GM23338 (cell line): ENCODE data around the gene KIAA0513. TPM values are rescaled to one million over a fixed set of nuclear protein-coding genes. Genes with fewer than 3 reads are reported as not detected.

Experiments used
- ATAC-seq: fragments of 200-7000 bp; cut with Tn5 transposase; 3 replicates; pipeline ENCODE4 v1.9.1; 2020
- DNase-seq: peaks from one replicate; pipeline ENCODE4 v3.0.0-alpha.2; 2015; ENCODE audit warnings: low spot score
- H2AFZ ChIP-seq: fragments of 200-600 bp; sonication (generic); 2 replicates; pipeline ENCODE4 v1.8.0; 2016; ENCODE audit warnings: antibody characterized with exemption, mild to moderate bottlenecking, moderate library complexity
- H3F3A ChIP-seq: fragments of 200-600 bp; sonication (generic); replicated peaks from 2 replicates; pipeline ENCODE4 v1.8.0; 2017; ENCODE audit warnings: antibody characterized with exemption, mixed run types, low read depth
- H3K27ac ChIP-seq: fragments of 200-600 bp; sonication (generic); 2 replicates; pipeline ENCODE4 v1.6.1; 2016; ENCODE audit warnings: low read depth
- H3K27me3 ChIP-seq: fragments of 200-600 bp; sonication (generic); 2 replicates; pipeline ENCODE4 v1.8.0; 2016; ENCODE audit warnings: mild to moderate bottlenecking, mixed run types, moderate library complexity; ENCODE audit not compliant: insufficient read depth
- H3K36me3 ChIP-seq: fragments of 200-600 bp; sonication (generic); 2 replicates; pipeline ENCODE4 v1.8.0; 2016; ENCODE audit warnings: mild to moderate bottlenecking; ENCODE audit not compliant: insufficient read depth
- H3K4me1 ChIP-seq: fragments of 200-600 bp; sonication (generic); 2 replicates; pipeline ENCODE4 v1.8.0; 2016; ENCODE audit warnings: mild to moderate bottlenecking, moderate library complexity; ENCODE audit not compliant: insufficient read depth
- H3K4me2 ChIP-seq: fragments of 200-600 bp; sonication (generic); 2 replicates; pipeline ENCODE4 v1.7.1; 2017; ENCODE audit warnings: mixed run types
- H3K4me3 ChIP-seq: fragments of 200-600 bp; sonication (generic); 2 replicates; pipeline ENCODE4 v1.6.1; 2016; ENCODE audit warnings: mixed run types
- H3K79me2 ChIP-seq: fragments of 200-600 bp; sonication (generic); replicated peaks from 2 replicates; pipeline ENCODE4 v1.8.0; 2017; ENCODE audit warnings: mild to moderate bottlenecking; ENCODE audit not compliant: insufficient read depth
- H3K9me2 ChIP-seq: fragments of 200-600 bp; sonication (generic); 2 replicates; pipeline ENCODE4 v1.8.0; 2017; ENCODE audit not compliant: insufficient read depth
- H4K20me1 ChIP-seq: fragments of 200-600 bp; sonication (generic); replicated peaks from 2 replicates; pipeline ENCODE4 v1.8.0; 2017; ENCODE audit warnings: mild to moderate bottlenecking; ENCODE audit not compliant: insufficient read depth
- H3K27ac Mint-ChIP-seq: 2 replicates; pipeline ENCODE4 v1.8.0; 2020; ENCODE audit warnings: inconsistent platforms, mild to moderate bottlenecking, moderate library complexity, mixed read lengths
- H3K27me3 Mint-ChIP-seq: 3 replicates; pipeline ENCODE4 v1.8.0; 2022; ENCODE audit warnings: low read depth, mild to moderate bottlenecking, moderate library complexity, mixed read lengths, inconsistent platforms; ENCODE audit not compliant: insufficient read depth, poor library complexity
- H3K36me3 Mint-ChIP-seq: 3 replicates; pipeline ENCODE4 v1.8.0; 2021; ENCODE audit warnings: low read depth, mild to moderate bottlenecking, inconsistent platforms, moderate library complexity, mixed read lengths
- H3K4me1 Mint-ChIP-seq: 3 replicates; pipeline ENCODE4 v1.8.0; 2020; ENCODE audit warnings: mild to moderate bottlenecking, inconsistent platforms, mixed read lengths
- H3K4me3 Mint-ChIP-seq: 3 replicates; pipeline ENCODE4 v1.8.0; 2021; ENCODE audit warnings: moderate library complexity, mild to moderate bottlenecking, inconsistent platforms, mixed read lengths
- H3K9me3 Mint-ChIP-seq: 3 replicates; pipeline ENCODE4 v1.8.0; 2020; ENCODE audit warnings: moderate library complexity, mild to moderate bottlenecking, inconsistent platforms, mixed read lengths
- CREB1 ChIP-seq: fragments of 250-450 bp; sonication (Bioruptor Pico); IDR thresholded peaks from 2 replicates; pipeline ENCODE4 v1.5.0; 2020; ENCODE audit warnings: low read depth, mild to moderate bottlenecking, moderate library complexity
- CTCF ChIP-seq, 2 experiments: fragments of 200-600 bp in 1 of 2; sonication (generic) in 1 of 2; conservative IDR thresholded peaks; 2 replicates each; pipeline versions ENCODE4 v1.5.1 to v1.6.1; 2016 to 2017; ENCODE audit warnings: antibody characterized with exemption in 2 of 2, low read depth in 2 of 2, mild to moderate bottlenecking in 2 of 2, moderate library complexity in 1 of 2
- ETS1 ChIP-seq: IDR thresholded peaks from 2 replicates; pipeline ENCODE4 v1.6.1; 2016; ENCODE audit warnings: antibody characterized with exemption
- EZH2 ChIP-seq: fragments of 200-600 bp; sonication (generic); IDR thresholded peaks from one replicate; pipeline ENCODE4 v1.8.0; 2017; ENCODE audit warnings: antibody characterized with exemption, mild to moderate bottlenecking, low read depth; ENCODE audit not compliant: unreplicated experiment
- EZH2phosphoT487 ChIP-seq: fragments of 200-600 bp; sonication (generic); IDR thresholded peaks from one replicate; pipeline ENCODE4 v1.8.1; 2018; ENCODE audit warnings: antibody characterized with exemption; ENCODE audit not compliant: unreplicated experiment
- JUNB ChIP-seq: IDR thresholded peaks from one replicate; pipeline ENCODE4 v1.6.1; 2016; ENCODE audit warnings: antibody characterized with exemption; ENCODE audit not compliant: unreplicated experiment
- NANOG ChIP-seq: IDR thresholded peaks from 2 replicates; pipeline ENCODE4 v1.6.1; 2016; ENCODE audit warnings: antibody characterized with exemption, borderline replicate concordance
- POLR2AphosphoS5 ChIP-seq: IDR thresholded peaks from 2 replicates; pipeline ENCODE4 v1.6.1; 2016; ENCODE audit warnings: antibody characterized with exemption, low read depth
- REST ChIP-seq: IDR thresholded peaks from one replicate; pipeline ENCODE4 v1.6.1; 2018; ENCODE audit warnings: antibody characterized with exemption; ENCODE audit not compliant: unreplicated experiment
- STAT1 ChIP-seq: IDR thresholded peaks from one replicate; pipeline ENCODE4 v1.6.1; 2016; ENCODE audit warnings: antibody characterized with exemption; ENCODE audit not compliant: unreplicated experiment
- ZNF114 ChIP-seq: fragments of 250-450 bp; sonication (Bioruptor Pico); IDR thresholded peaks from 2 replicates; pipeline ENCODE4 v1.5.0; 2020; ENCODE audit warnings: mild to moderate bottlenecking, moderate library complexity
- ZNF331 ChIP-seq: fragments of 250-450 bp; sonication (Bioruptor Pico); IDR thresholded peaks from 2 replicates; pipeline ENCODE4 v1.5.0; 2020; ENCODE audit warnings: low read depth, mild to moderate bottlenecking, moderate library complexity
- ZNF462 ChIP-seq: fragments of 250-450 bp; sonication (Bioruptor Pico); IDR thresholded peaks from 2 replicates; pipeline ENCODE4 v1.5.0; 2020; ENCODE audit warnings: mild to moderate bottlenecking, moderate library complexity
- polyA plus RNA-seq: library from polyadenylated mRNA; unstranded; fragments of >200 nt; fragmentation: Nextera tagmentation; extraction: Ambion mirVana; gene quantifications from 2 replicates; pipeline ENCODE4 v1.2.1, GENCODE V29; 2016
- total RNA-seq: library from RNA; depleted of rRNA; stranded (reverse); fragments of >200 nt; shearing (Covaris generic); gene quantifications from 2 replicates; pipeline ENCODE4 v1.2.3, GENCODE V29; 2014

KIAA0513 gene
- total and polyA plus RNA-seq, 2 experiments from 2014 or later: 2.1 to 8.7 TPM

- 0 out of 3 replicates have a peak, but pooled peaks cover 5% of the 10 kb centered on the region for H3K9me3 Mint-ChIP-seq
- Histone ChIP-seq H3K9me2 (no peaks in the 10 kb centered on the region), H3F3A (peaks cover 15% of the 10 kb centered on the region; the same call in 1 of the 2 replicates), H3K36me3 (no peaks in the 10 kb centered on the region), H3K4me1 (peaks cover 26% of the 10 kb centered on the region), H3K27ac (no peak overlapping the region), H3K4me2 (peak overlapping the region; percentile 75), H3K79me2 (no peaks in the 10 kb centered on the region), H2AFZ (peak overlapping the region; percentile 45), H4K20me1 (no peaks in the 10 kb centered on the region), H3K27me3 (no peaks in the 10 kb centered on the region), H3K4me3 (no peak overlapping the region; the same call in 1 of the 2 replicates)
- H3K27ac Mint-ChIP-seq: no peak overlapping the region
- peaks cover 20% of the 10 kb centered on the region for H3K27me3 Mint-ChIP-seq
- ATAC-seq (peak; percentile 7), DNase-seq (no peak)
- no peak overlapping the region for H3K4me3 Mint-ChIP-seq
- H3K4me1 Mint-ChIP-seq: peaks cover 41% of the 10 kb centered on the region
- 0 out of 3 replicates have a peak, but pooled peaks cover 2% of the 10 kb centered on the region for H3K36me3 Mint-ChIP-seq
- TF ChIP-seq JUNB (no peak), REST (no peak), ZNF462 (CRISPR knock-in tag) (no peak), ZNF114 (CRISPR knock-in tag) (no peak), POLR2AphosphoS5 (no peak), NANOG (no peak), STAT1 (no peak), EZH2phosphoT487 (no peak), ETS1 (no peak), CTCF (conservative IDR thresholded peaks at IDR 0.05; ENCODE audit: low read depth in 2 of 2) (no peak), ZNF331 (CRISPR knock-in tag) (no peak), EZH2 (no peak), CREB1 (CRISPR knock-in tag) (no peak)
Measured at GRCh38 chr16:85126394-85126704, 98.8 kb downstream of the KIAA0513 start.
